H9 (cell line): ENCODE data around the gene TRPT1. TPM values are rescaled to one million over a fixed set of nuclear protein-coding genes. Genes with fewer than 3 reads are reported as not detected.
A peak's percentile ranks its signal among the peaks of the same experiment; 100 is the strongest.

ENCODE experiments used
- DNase-seq: peaks from one replicate; pipeline ENCODE4 v3.0.0-alpha.2; 2017
- H2AFZ ChIP-seq: one replicate; pipeline ENCODE4 v1.6.1; 2013; ENCODE audit warnings: mild to moderate bottlenecking, low read length, control low read depth, moderate library complexity
- H2AK5ac ChIP-seq: 2 replicates; pipeline ENCODE4 v1.6.1; 2013; ENCODE audit warnings: low read length, control low read depth, mixed read lengths; ENCODE audit not compliant: insufficient read length
- H2BK120ac ChIP-seq: one replicate; pipeline ENCODE4 v1.6.1; 2013; ENCODE audit warnings: low read depth, mild to moderate bottlenecking, low read length, control low read depth, inconsistent platforms; ENCODE audit not compliant: poor library complexity, severe bottlenecking
- H2BK12ac ChIP-seq: 2 replicates; pipeline ENCODE4 v1.6.1; 2013; ENCODE audit warnings: low read length, control low read depth, mixed read lengths, low read depth; ENCODE audit not compliant: insufficient read length
- H2BK15ac ChIP-seq: 2 replicates; pipeline ENCODE4 v1.6.1; 2013; ENCODE audit warnings: low read depth, low read length, control low read depth
- H2BK20ac ChIP-seq: one replicate; pipeline ENCODE4 v1.6.1; 2013; ENCODE audit warnings: low read depth, mild to moderate bottlenecking, low read length, control low read depth, inconsistent platforms; ENCODE audit not compliant: poor library complexity, severe bottlenecking
- H2BK5ac ChIP-seq: 2 replicates; pipeline ENCODE4 v1.6.1; 2013; ENCODE audit warnings: low read length, control low read depth, mixed read lengths; ENCODE audit not compliant: insufficient read length
- H3K14ac ChIP-seq: 2 replicates; pipeline ENCODE4 v1.6.1; 2013; ENCODE audit warnings: low read length, control low read depth; ENCODE audit not compliant: insufficient read depth
- H3K18ac ChIP-seq: 2 replicates; pipeline ENCODE4 v1.6.1; 2013; ENCODE audit warnings: low read depth, mild to moderate bottlenecking, mixed read lengths, low read length, control low read depth; ENCODE audit not compliant: insufficient read length
- H3K23ac ChIP-seq: 2 replicates; pipeline ENCODE4 v1.6.1; 2013; ENCODE audit warnings: low read length, control low read depth, mixed read lengths, low read depth; ENCODE audit not compliant: insufficient read length
- H3K23me2 ChIP-seq: 2 replicates; pipeline ENCODE4 v1.6.1; 2013; ENCODE audit warnings: low read depth, mild to moderate bottlenecking, mixed read lengths, low read length, control low read depth; ENCODE audit not compliant: insufficient read length, poor library complexity, severe bottlenecking
- H3K27ac ChIP-seq: 2 replicates; pipeline ENCODE4 v1.5.1; 2013; ENCODE audit warnings: low read length, control low read depth, mixed read lengths, low read depth; ENCODE audit not compliant: insufficient read length
- H3K27me3 ChIP-seq: 2 replicates; pipeline ENCODE4 v1.6.1; 2013; ENCODE audit warnings: low read length, control low read depth, inconsistent platforms; ENCODE audit not compliant: insufficient read depth
- H3K4ac ChIP-seq: 2 replicates; pipeline ENCODE4 v1.6.1; 2013; ENCODE audit warnings: low read depth, mild to moderate bottlenecking, control low read depth, inconsistent platforms, low read length, moderate library complexity
- H3K4me1 ChIP-seq: 2 replicates; pipeline ENCODE4 v1.6.1; 2013; ENCODE audit warnings: low read length, control low read depth, inconsistent platforms; ENCODE audit not compliant: insufficient read depth
- H3K4me2 ChIP-seq: 2 replicates; pipeline ENCODE4 v1.6.1; 2013; ENCODE audit warnings: low read length, control low read depth, mixed read lengths; ENCODE audit not compliant: insufficient read length, insufficient read depth
- H3K56ac ChIP-seq: 2 replicates; pipeline ENCODE4 v1.6.1; 2013; ENCODE audit warnings: low read depth, mild to moderate bottlenecking, mixed read lengths, low read length, control low read depth; ENCODE audit not compliant: insufficient read length
- H3K79me1 ChIP-seq: 2 replicates; pipeline ENCODE4 v1.6.1; 2013; ENCODE audit warnings: low read depth, mild to moderate bottlenecking, moderate library complexity, low read length, control low read depth, inconsistent platforms; ENCODE audit not compliant: insufficient read depth, poor library complexity, severe bottlenecking
- H3K79me2 ChIP-seq: 2 replicates; pipeline ENCODE4 v1.6.1; 2013; ENCODE audit warnings: low read length, control low read depth, inconsistent platforms; ENCODE audit not compliant: insufficient read depth
- H3K9ac ChIP-seq: 2 replicates; pipeline ENCODE4 v1.6.1; 2013; ENCODE audit warnings: low read length, control low read depth, mixed read lengths; ENCODE audit not compliant: insufficient read length; ENCODE audit errors: extremely low read depth
- H3K9me3 ChIP-seq: one replicate; pipeline ENCODE4 v1.6.1; 2013; ENCODE audit warnings: low read depth, low read length, inconsistent platforms; ENCODE audit not compliant: control insufficient read depth
- H3T11ph ChIP-seq: one replicate; pipeline ENCODE4 v1.6.1; 2013; ENCODE audit warnings: mild to moderate bottlenecking, low read length, control low read depth, inconsistent platforms
- H4K20me1 ChIP-seq: one replicate; pipeline ENCODE4 v1.6.1; 2013; ENCODE audit not compliant: control insufficient read depth, insufficient read length, insufficient read depth
- H4K5ac ChIP-seq: 2 replicates; pipeline ENCODE4 v1.6.1; 2013; ENCODE audit warnings: low read depth, mild to moderate bottlenecking, mixed read lengths, low read length, control low read depth; ENCODE audit not compliant: insufficient read length
- H4K8ac ChIP-seq: replicated peaks from 2 replicates; pipeline ENCODE4 v1.6.1; 2013; ENCODE audit warnings: low read length, control low read depth, mixed read lengths, low read depth; ENCODE audit not compliant: insufficient read length
- H4K91ac ChIP-seq: 2 replicates; pipeline ENCODE4 v1.6.1; 2013; ENCODE audit warnings: low read depth, mild to moderate bottlenecking, moderate library complexity, mixed read lengths, low read length, control low read depth; ENCODE audit not compliant: insufficient read length
- H3K27ac Mint-ChIP-seq, 3 experiments: 2 replicates in 2 of 3; 3 replicates in 1 of 3; pipeline ENCODE4 v1.8.0; 2020 to 2021; ENCODE audit warnings: mixed read lengths in 3 of 3, mild to moderate bottlenecking in 1 of 3, moderate library complexity in 1 of 3
- H3K27me3 Mint-ChIP-seq: 2 replicates; pipeline ENCODE4 v1.8.0; 2021; ENCODE audit warnings: low read depth, mild to moderate bottlenecking, moderate library complexity, mixed read lengths
- H3K36me3 Mint-ChIP-seq, 3 experiments: 2 replicates in 2 of 3; 3 replicates in 1 of 3; pipeline ENCODE4 v1.8.0; 2020 to 2021; ENCODE audit warnings: low read depth in 3 of 3, mixed read lengths in 3 of 3; ENCODE audit not compliant: insufficient read depth in 1 of 3
- H3K4me1 Mint-ChIP-seq, 2 experiments: 2 replicates each; pipeline ENCODE4 v1.8.0; 2020; ENCODE audit warnings: mixed read lengths in 2 of 2
- H3K4me3 Mint-ChIP-seq, 2 experiments: 2 replicates in 1 of 2; 3 replicates in 1 of 2; pipeline ENCODE4 v1.8.0; 2020 to 2021; ENCODE audit warnings: mild to moderate bottlenecking in 2 of 2, mixed read lengths in 2 of 2, moderate library complexity in 1 of 2
- H3K9me3 Mint-ChIP-seq, 2 experiments: 2 replicates in 1 of 2; 3 replicates in 1 of 2; pipeline ENCODE4 v1.8.0; 2020; ENCODE audit warnings: mild to moderate bottlenecking in 2 of 2, mixed read lengths in 2 of 2, moderate library complexity in 1 of 2
- CTCF ChIP-seq: fragments of 200-600 bp; sonication (generic); conservative IDR thresholded peaks from 3 replicates; pipeline ENCODE4 v1.8.0; 2021; ENCODE audit warnings: antibody characterized with exemption, mild to moderate bottlenecking
- WGBS: extraction: QIAGEN DNeasy Blood & Tissue Kit; methylation state at CpG from one replicate; pipeline ENCODE4 v1.1.7; 2013; ENCODE audit warnings: missing lambda C conversion rate, low lambda C conversion rate, mixed read lengths; ENCODE audit not compliant: insufficient read length; ENCODE audit errors: extremely low coverage; 5-methylcytosine and 5-hydroxymethylcytosine counted together
- total RNA-seq: library from RNA; stranded (reverse); gene quantifications from 2 replicates; pipeline ENCODE4 v1.2.1, GENCODE V29; 2021

Gene TRPT1
- total RNA-seq, 1 experiment from 2014 or later: 33.6 TPM

GRCh38 chr11:64209563-64209843 is 16.5 kb downstream of the TRPT1 start:
- Histone ChIP-seq H3K27ac (no peak overlapping the region), H3K4me1 (no peaks in the 10 kb centered on the region), H3K23me2 (no peaks in the 10 kb centered on the region), H3K9me3 (no peaks in the 10 kb centered on the region), H3T11ph (no peak overlapping the region), H2BK15ac (no peak overlapping the region), H3K79me2 (no peaks in the 10 kb centered on the region), H3K4ac (no peak overlapping the region), H3K4me2 (no peak overlapping the region), H3K14ac (no peak overlapping the region), H2BK5ac (no peak overlapping the region), H4K91ac (no peak overlapping the region), H2BK120ac (no peak overlapping the region), H3K9ac (no peak overlapping the region), H3K27me3 (no peaks in the 10 kb centered on the region), H2BK20ac (no peak overlapping the region), H3K79me1 (no peaks in the 10 kb centered on the region), H2AK5ac (no peak overlapping the region), H3K18ac (no peak overlapping the region), H2AFZ (no peak overlapping the region), H4K8ac (no peak overlapping the region), H4K5ac (no peak overlapping the region), H3K56ac (no peak overlapping the region), H4K20me1 (no peaks in the 10 kb centered on the region), H2BK12ac (no peak overlapping the region), H3K23ac (no peak overlapping the region)
- Mint-ChIP-seq H3K4me1 (peaks cover 2 to 3% of the 10 kb centered on the region in 2 experiments; a peak in 3 of 4 replicates), H3K27ac (peak overlapping the region in 2 of 3 experiments; percentile 62 to 92; a peak in 2 of 7 replicates), H3K4me3 (no peak overlapping the region), H3K36me3 (peaks cover 6 to 52% (median 40%) of the 10 kb centered on the region in 3 experiments), H3K9me3 (no peaks in the 10 kb centered on the region), H3K27me3 (no peaks in the 10 kb centered on the region)
- WGBS: no CpG with 5 or more reads among the region's 8 CpGs
- TF ChIP-seq CTCF: no peak
- DNase-seq: no peak
